Loucy (cell line): ENCODE data around the gene MSN.

Source experiments
- EZH2phosphoT487 ChIP-seq: fragments of 200-600 bp; IDR thresholded peaks from 2 replicates; pipeline ENCODE4 v1.6.1; 2018; ENCODE audit warnings: antibody characterized with exemption, mild to moderate bottlenecking, moderate library complexity, borderline replicate concordance
- TF ChIP-seq, protein P1 (sequence below): fragments of 200-600 bp; sonication (generic); conservative IDR thresholded peaks from 2 replicates; pipeline ENCODE4 v1.5.1; 2014; ENCODE audit warnings: mild to moderate bottlenecking, antibody characterized with exemption, low read length

DNA sequence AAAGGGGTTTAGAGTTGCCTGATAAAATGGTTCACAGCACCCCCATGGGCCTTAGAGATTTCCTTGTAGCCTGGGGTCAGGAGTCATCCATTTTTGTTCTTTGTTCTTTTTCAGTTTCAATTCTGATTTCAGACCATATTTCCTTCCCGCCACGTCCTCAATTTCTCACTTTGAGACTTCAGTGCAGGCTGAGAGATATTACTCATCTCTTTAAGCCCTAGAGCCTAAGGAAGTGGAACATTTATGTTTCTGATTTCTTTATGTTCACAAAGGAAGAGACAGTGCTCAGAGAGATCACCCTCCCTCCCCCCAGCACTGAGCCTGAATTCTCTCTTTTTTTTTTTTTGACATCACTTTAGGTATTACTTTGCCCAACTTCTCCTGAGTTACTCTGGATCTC is 56.3 kb downstream of the MSN start:
- TF ChIP-seq, protein P1, sequence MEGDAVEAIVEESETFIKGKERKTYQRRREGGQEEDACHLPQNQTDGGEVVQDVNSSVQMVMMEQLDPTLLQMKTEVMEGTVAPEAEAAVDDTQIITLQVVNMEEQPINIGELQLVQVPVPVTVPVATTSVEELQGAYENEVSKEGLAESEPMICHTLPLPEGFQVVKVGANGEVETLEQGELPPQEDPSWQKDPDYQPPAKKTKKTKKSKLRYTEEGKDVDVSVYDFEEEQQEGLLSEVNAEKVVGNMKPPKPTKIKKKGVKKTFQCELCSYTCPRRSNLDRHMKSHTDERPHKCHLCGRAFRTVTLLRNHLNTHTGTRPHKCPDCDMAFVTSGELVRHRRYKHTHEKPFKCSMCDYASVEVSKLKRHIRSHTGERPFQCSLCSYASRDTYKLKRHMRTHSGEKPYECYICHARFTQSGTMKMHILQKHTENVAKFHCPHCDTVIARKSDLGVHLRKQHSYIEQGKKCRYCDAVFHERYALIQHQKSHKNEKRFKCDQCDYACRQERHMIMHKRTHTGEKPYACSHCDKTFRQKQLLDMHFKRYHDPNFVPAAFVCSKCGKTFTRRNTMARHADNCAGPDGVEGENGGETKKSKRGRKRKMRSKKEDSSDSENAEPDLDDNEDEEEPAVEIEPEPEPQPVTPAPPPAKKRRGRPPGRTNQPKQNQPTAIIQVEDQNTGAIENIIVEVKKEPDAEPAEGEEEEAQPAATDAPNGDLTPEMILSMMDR = no peak
- no peak for TF ChIP-seq EZH2phosphoT487
